GM23338 (cell line): Measurements from ENCODE around the gene TNS4. TPM values are rescaled to one million over a fixed set of nuclear protein-coding genes. Genes with fewer than 3 reads are reported as not detected.

ENCODE experiments used
- ATAC-seq: fragments of 200-7000 bp; cut with Tn5 transposase; 3 replicates; pipeline ENCODE4 v1.9.1; 2020
- DNase-seq: peaks from one replicate; pipeline ENCODE4 v3.0.0-alpha.2; 2015; ENCODE audit warnings: low spot score
- H2AFZ ChIP-seq: fragments of 200-600 bp; sonication (generic); 2 replicates; pipeline ENCODE4 v1.8.0; 2016; ENCODE audit warnings: antibody characterized with exemption, mild to moderate bottlenecking, moderate library complexity
- H3F3A ChIP-seq: fragments of 200-600 bp; sonication (generic); replicated peaks from 2 replicates; pipeline ENCODE4 v1.8.0; 2017; ENCODE audit warnings: antibody characterized with exemption, mixed run types, low read depth
- H3K27ac ChIP-seq: fragments of 200-600 bp; sonication (generic); 2 replicates; pipeline ENCODE4 v1.6.1; 2016; ENCODE audit warnings: low read depth
- H3K27me3 ChIP-seq: fragments of 200-600 bp; sonication (generic); 2 replicates; pipeline ENCODE4 v1.8.0; 2016; ENCODE audit warnings: mild to moderate bottlenecking, mixed run types, moderate library complexity; ENCODE audit not compliant: insufficient read depth
- H3K36me3 ChIP-seq: fragments of 200-600 bp; sonication (generic); 2 replicates; pipeline ENCODE4 v1.8.0; 2016; ENCODE audit warnings: mild to moderate bottlenecking; ENCODE audit not compliant: insufficient read depth
- H3K4me1 ChIP-seq: fragments of 200-600 bp; sonication (generic); 2 replicates; pipeline ENCODE4 v1.8.0; 2016; ENCODE audit warnings: mild to moderate bottlenecking, moderate library complexity; ENCODE audit not compliant: insufficient read depth
- H3K4me2 ChIP-seq: fragments of 200-600 bp; sonication (generic); 2 replicates; pipeline ENCODE4 v1.7.1; 2017; ENCODE audit warnings: mixed run types
- H3K4me3 ChIP-seq: fragments of 200-600 bp; sonication (generic); 2 replicates; pipeline ENCODE4 v1.6.1; 2016; ENCODE audit warnings: mixed run types
- H3K79me2 ChIP-seq: fragments of 200-600 bp; sonication (generic); replicated peaks from 2 replicates; pipeline ENCODE4 v1.8.0; 2017; ENCODE audit warnings: mild to moderate bottlenecking; ENCODE audit not compliant: insufficient read depth
- H3K9me2 ChIP-seq: fragments of 200-600 bp; sonication (generic); 2 replicates; pipeline ENCODE4 v1.8.0; 2017; ENCODE audit not compliant: insufficient read depth
- H4K20me1 ChIP-seq: fragments of 200-600 bp; sonication (generic); replicated peaks from 2 replicates; pipeline ENCODE4 v1.8.0; 2017; ENCODE audit warnings: mild to moderate bottlenecking; ENCODE audit not compliant: insufficient read depth
- H3K27ac Mint-ChIP-seq: 2 replicates; pipeline ENCODE4 v1.8.0; 2020; ENCODE audit warnings: inconsistent platforms, mild to moderate bottlenecking, moderate library complexity, mixed read lengths
- H3K27me3 Mint-ChIP-seq: 3 replicates; pipeline ENCODE4 v1.8.0; 2022; ENCODE audit warnings: low read depth, mild to moderate bottlenecking, moderate library complexity, mixed read lengths, inconsistent platforms; ENCODE audit not compliant: insufficient read depth, poor library complexity
- H3K36me3 Mint-ChIP-seq: 3 replicates; pipeline ENCODE4 v1.8.0; 2021; ENCODE audit warnings: low read depth, mild to moderate bottlenecking, inconsistent platforms, moderate library complexity, mixed read lengths
- H3K4me1 Mint-ChIP-seq: 3 replicates; pipeline ENCODE4 v1.8.0; 2020; ENCODE audit warnings: mild to moderate bottlenecking, inconsistent platforms, mixed read lengths
- H3K4me3 Mint-ChIP-seq: 3 replicates; pipeline ENCODE4 v1.8.0; 2021; ENCODE audit warnings: moderate library complexity, mild to moderate bottlenecking, inconsistent platforms, mixed read lengths
- H3K9me3 Mint-ChIP-seq: 3 replicates; pipeline ENCODE4 v1.8.0; 2020; ENCODE audit warnings: moderate library complexity, mild to moderate bottlenecking, inconsistent platforms, mixed read lengths
- CREB1 ChIP-seq: fragments of 250-450 bp; sonication (Bioruptor Pico); IDR thresholded peaks from 2 replicates; pipeline ENCODE4 v1.5.0; 2020; ENCODE audit warnings: low read depth, mild to moderate bottlenecking, moderate library complexity
- CTCF ChIP-seq, 2 experiments: fragments of 200-600 bp in 1 of 2; sonication (generic) in 1 of 2; conservative IDR thresholded peaks; 2 replicates each; pipeline versions ENCODE4 v1.5.1 to v1.6.1; 2016 to 2017; ENCODE audit warnings: antibody characterized with exemption in 2 of 2, low read depth in 2 of 2, mild to moderate bottlenecking in 2 of 2, moderate library complexity in 1 of 2
- ETS1 ChIP-seq: IDR thresholded peaks from 2 replicates; pipeline ENCODE4 v1.6.1; 2016; ENCODE audit warnings: antibody characterized with exemption
- EZH2 ChIP-seq: fragments of 200-600 bp; sonication (generic); IDR thresholded peaks from one replicate; pipeline ENCODE4 v1.8.0; 2017; ENCODE audit warnings: antibody characterized with exemption, mild to moderate bottlenecking, low read depth; ENCODE audit not compliant: unreplicated experiment
- EZH2phosphoT487 ChIP-seq: fragments of 200-600 bp; sonication (generic); IDR thresholded peaks from one replicate; pipeline ENCODE4 v1.8.1; 2018; ENCODE audit warnings: antibody characterized with exemption; ENCODE audit not compliant: unreplicated experiment
- JUNB ChIP-seq: IDR thresholded peaks from one replicate; pipeline ENCODE4 v1.6.1; 2016; ENCODE audit warnings: antibody characterized with exemption; ENCODE audit not compliant: unreplicated experiment
- REST ChIP-seq: IDR thresholded peaks from one replicate; pipeline ENCODE4 v1.6.1; 2018; ENCODE audit warnings: antibody characterized with exemption; ENCODE audit not compliant: unreplicated experiment
- STAT1 ChIP-seq: IDR thresholded peaks from one replicate; pipeline ENCODE4 v1.6.1; 2016; ENCODE audit warnings: antibody characterized with exemption; ENCODE audit not compliant: unreplicated experiment
- ZNF331 ChIP-seq: fragments of 250-450 bp; sonication (Bioruptor Pico); IDR thresholded peaks from 2 replicates; pipeline ENCODE4 v1.5.0; 2020; ENCODE audit warnings: low read depth, mild to moderate bottlenecking, moderate library complexity
- ZNF462 ChIP-seq: fragments of 250-450 bp; sonication (Bioruptor Pico); IDR thresholded peaks from 2 replicates; pipeline ENCODE4 v1.5.0; 2020; ENCODE audit warnings: mild to moderate bottlenecking, moderate library complexity
- polyA plus RNA-seq: library from polyadenylated mRNA; unstranded; fragments of >200 nt; fragmentation: Nextera tagmentation; extraction: Ambion mirVana; gene quantifications from 2 replicates; pipeline ENCODE4 v1.2.1, GENCODE V29; 2016
- total RNA-seq: library from RNA; depleted of rRNA; stranded (reverse); fragments of >200 nt; shearing (Covaris generic); gene quantifications from 2 replicates; pipeline ENCODE4 v1.2.3, GENCODE V29; 2014

The TNS4 gene
- total and polyA plus RNA-seq, 2 experiments from 2014 or later: 0.31 to 4.9 TPM

- no peak for TF ChIP-seq REST
- TF ChIP-seq CREB1: no peak
- TF ChIP-seq ZNF331: no peak
- TF ChIP-seq ETS1: no peak
These were observed 714 bp downstream of the TNS4 start (continued) for GRCh38 chr17:40500709-40501108.

- Mint-ChIP-seq H3K36me3 (no peaks in the 10 kb centered on the region; the same call in 2 of the 3 replicates), H3K4me3 (no peak overlapping the region; the same call in 2 of the 3 replicates), H3K27ac (no peak overlapping the region), H3K9me3 (peaks cover 3% of the 10 kb centered on the region; the same call in 2 of the 3 replicates), H3K27me3 (peaks cover 13% of the 10 kb centered on the region), H3K4me1 (peaks cover 30% of the 10 kb centered on the region)
- Histone ChIP-seq H3K27me3 (no peaks in the 10 kb centered on the region), H2AFZ (peak overlapping the region; percentile 97), H3K79me2 (no peaks in the 10 kb centered on the region), H3F3A (peaks cover 12% of the 10 kb centered on the region), H4K20me1 (no peaks in the 10 kb centered on the region), H3K4me2 (0 out of 2 replicates have a peak overlapping the region, but pooled peaks have one; percentile 70), H3K36me3 (no peaks in the 10 kb centered on the region), H3K27ac (peak overlapping the region; percentile 86; the same call in 1 of the 2 replicates), H3K4me3 (no peak overlapping the region), H3K9me2 (no peaks in the 10 kb centered on the region), H3K4me1 (peaks cover 24% of the 10 kb centered on the region)
- DNase-seq (no peak), ATAC-seq (no peak)
- TF ChIP-seq ZNF462 (CRISPR knock-in tag): no peak
- TF ChIP-seq STAT1: no peak
- TF ChIP-seq CTCF (conservative IDR thresholded peaks at IDR 0.05; ENCODE audit: low read depth in 2 of 2): no peak
- TF ChIP-seq EZH2phosphoT487: no peak
- no peak for TF ChIP-seq JUNB
- no peak for TF ChIP-seq CREB1
- TF ChIP-seq EZH2: no peak
These were observed 1.2 kb downstream of the TNS4 start for GRCh38 chr17:40500190-40500589.
